CD4-positive, alpha-beta T cell treated with Interleukin-15 for 1 hour (primary cell): ENCODE data around the gene HMG20B.

Experiments used
- DNase-seq: peaks from one replicate; pipeline ENCODE4 v3.0.0-alpha.2; 2020

Gene HMG20B

DNA sequence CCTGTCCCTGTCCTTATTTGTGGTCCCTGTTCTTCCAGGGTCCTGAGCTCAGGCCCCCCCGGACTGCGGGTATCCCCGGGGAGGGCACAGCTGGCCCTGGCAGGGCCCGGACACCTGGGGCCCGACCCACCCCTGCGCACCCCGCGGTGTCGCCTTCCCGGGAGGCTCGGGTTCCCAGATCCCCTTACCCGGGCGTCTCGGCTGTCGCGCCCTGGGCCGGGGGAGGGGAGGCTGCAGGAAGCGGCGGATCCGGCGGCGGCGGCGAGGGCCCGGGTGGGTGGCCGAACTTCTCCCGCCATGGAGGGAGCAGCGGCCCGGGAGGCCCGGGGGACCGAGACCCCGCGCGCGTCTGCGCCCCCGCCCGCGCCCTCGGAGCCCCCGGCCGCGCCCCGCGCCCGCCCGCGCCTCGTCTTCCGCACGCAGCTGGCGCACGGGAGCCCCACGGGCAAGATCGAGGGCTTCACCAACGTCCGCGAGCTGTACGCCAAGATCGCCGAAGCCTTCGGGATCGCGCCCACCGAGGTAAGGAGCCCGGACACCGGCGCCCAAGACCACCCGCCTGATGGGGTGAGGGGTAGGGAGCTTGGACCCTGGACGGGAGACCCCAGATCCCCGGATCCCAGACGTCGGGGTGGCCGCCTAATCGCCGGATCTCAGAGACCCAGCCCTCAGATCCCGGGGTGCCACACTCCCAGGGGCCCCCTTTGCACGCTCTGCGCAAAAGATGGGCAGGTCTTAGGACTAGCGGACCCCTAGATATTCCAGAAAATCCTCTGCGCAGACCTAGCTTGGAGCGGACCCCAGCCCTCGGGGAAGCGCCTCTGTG is 12.8 kb downstream of the HMG20B start, which contains the start of gene GIPC3:
Gene GIPC3, plus strand, starts transcription at position 178 of the 826 bp plus-strand sequence. Its CDS starts 120 bp downstream, at position 298.
- DNase-seq, result no peak

- peak; percentile 33 for DNase-seq
Measured at GRCh38 chr19:3586127-3586626, 13.4 kb downstream of the HMG20B start.

DNA sequence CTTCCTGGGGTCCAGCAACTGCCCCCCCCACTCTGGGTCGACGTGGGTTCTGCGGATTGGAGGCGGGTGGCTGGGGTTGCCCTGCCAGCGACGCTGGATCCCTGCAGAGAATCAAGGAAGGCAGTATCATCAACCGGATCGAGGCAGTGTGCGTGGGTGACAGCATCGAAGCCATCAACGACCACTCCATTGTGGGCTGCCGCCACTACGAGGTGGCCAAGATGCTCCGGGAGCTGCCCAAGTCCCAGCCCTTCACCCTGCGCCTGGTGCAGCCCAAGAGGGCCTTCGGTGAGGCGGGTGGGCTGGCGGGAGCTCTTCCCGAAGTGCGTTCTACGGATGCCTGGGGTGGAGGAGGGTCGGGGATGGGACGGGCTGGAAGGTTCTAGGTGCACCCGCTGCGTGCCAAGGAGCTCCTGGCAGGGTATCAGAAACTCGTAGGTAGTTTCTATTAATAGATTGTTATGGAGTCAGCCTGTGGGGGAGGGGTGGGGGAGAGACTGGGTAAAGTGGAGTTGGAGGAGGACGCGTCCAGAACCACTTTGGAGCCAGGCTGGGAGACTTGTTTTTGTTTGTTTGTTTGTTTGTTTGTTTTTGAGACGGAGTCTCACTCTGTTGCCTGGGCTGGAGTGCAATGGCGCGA is 14.1 kb downstream of the HMG20B start:
- no peak for DNase-seq

DNA sequence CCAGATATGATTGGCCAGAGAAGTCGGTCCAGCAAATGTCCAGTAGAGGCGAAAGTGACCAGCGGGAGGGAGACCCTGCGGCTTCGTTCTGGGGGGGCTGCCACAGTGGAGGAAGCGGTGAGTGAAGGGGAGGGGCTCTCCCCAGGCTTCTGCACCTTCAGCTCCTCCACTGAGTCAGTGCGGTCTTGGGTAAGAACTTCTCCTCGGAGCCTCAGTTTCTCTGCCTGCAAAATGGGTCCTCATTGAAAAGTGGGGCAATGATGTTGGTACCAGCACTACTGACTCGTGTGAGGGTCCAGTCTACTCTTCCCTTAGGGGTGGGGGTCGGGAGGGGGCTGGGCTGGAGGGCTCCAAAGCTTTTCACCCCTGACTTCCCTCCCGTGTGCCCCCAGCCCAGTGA is 16.7 kb downstream of the HMG20B start:
- no peak for DNase-seq

DNA sequence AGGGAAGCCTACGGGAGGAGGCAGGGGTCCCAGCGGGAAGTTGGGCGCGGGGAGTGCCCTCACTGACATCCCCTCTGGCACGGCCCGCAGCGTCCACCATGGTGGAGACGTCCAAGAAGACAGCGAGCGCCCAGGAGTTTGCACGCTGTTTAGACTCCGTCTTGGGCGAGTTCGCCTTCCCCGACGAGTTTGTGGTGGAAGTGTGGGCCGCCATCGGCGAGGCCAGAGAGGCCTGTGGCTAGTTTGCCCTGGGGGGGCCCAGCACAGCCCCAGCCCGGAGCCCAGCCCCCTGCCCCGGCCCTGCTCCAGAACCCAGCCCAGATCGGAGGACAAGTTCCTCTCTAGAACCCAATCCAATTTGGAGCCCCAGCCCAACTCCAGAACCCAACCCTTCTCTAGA is 17.2 kb downstream of the HMG20B start:
- DNase-seq, result no peak

GRCh38 chr19:3590991-3591659 is 18.4 kb downstream of the HMG20B start:
- no peak for DNase-seq

DNA sequence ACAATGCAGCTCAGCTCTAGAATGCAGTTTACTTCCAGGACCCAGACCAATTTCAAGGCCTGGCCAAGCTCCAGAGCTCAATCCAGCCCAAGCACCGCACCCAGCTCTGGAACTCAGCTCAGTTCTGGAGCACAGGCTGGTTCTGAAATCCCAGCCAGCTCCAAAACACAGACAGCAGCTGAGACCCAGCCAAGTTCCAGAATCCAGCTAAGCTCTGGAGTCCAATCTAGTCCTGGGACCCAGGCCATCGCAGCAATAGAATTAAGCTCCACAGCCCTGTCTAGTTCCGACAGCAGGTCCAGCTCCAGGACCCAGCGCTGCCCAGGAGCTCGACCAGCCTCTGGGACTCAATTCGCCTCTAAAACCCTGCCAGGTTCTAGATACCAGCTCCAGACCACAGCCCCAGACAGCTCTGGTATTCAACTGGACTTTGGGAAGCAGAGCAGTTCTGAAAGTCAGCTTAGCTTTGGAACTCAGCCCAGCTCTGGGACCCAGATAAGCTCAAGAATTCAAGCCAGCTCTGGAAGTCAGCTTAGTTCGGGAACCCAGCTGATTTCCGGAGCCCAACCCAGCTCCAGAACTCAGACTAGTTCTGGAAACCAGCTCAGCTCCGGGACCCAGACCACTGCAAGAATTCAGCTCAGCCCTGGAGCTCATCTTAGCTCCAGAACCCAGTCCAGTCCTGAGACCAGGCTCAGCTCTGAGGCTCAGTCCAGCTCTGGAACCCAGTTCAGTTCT is 19.3 kb downstream of the HMG20B start:
- DNase-seq, result no peak

DNA sequence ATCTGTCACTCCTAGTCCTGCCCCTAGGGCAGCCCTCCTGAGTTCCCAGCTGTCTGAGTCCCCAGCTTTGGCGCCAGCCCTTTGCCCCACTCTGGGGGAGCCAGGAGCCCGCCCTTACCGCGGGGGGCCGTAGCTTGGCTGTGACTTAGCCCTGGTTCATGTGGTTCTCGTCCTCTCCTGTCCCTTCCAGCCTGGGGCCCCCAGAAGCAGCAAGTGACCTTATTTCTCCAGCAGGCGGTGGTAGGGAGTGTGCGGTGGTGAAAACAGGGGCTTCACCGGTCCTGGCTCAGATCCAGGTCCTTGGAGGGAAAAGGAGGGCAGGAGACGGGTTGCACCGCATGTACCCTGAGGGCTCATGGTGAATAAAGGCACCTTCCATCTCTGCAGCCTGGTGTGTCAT is 20.4 kb downstream of the HMG20B start:
- DNase-seq, result no peak

GRCh38 chr19:3595521-3596061 is 22.8 kb downstream of the HMG20B start:
- DNase-seq, result no peak

GRCh38 chr19:3599776-3600187 is 27.0 kb downstream of the HMG20B start:
- no peak for DNase-seq

DNA sequence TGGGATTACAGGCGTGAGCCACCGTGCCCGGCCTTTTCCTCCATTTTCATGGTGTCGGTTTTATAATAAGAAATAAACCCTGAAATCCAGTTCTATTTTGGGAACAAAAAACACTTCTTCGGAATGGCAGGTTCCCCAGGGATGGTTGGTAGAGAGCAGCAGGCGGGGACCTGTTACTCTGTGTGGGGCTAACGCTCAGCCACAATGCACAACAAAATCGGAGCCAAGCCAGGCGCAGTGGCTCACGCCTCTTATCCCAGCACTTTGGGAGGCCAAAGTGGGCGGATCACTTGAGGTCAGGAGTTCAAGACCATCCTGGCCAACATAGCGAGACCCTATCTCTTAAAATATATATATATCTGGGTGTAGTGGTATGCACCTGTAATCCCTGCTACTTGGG is 28.3 kb downstream of the HMG20B start:
- DNase-seq, result no peak

- no peak for DNase-seq
Measured at GRCh38 chr19:3603121-3603811, 30.5 kb downstream of the HMG20B start.

- DNase-seq, result no peak
Measured at GRCh38 chr19:3604227-3604986, 31.7 kb downstream of the HMG20B start.

DNA sequence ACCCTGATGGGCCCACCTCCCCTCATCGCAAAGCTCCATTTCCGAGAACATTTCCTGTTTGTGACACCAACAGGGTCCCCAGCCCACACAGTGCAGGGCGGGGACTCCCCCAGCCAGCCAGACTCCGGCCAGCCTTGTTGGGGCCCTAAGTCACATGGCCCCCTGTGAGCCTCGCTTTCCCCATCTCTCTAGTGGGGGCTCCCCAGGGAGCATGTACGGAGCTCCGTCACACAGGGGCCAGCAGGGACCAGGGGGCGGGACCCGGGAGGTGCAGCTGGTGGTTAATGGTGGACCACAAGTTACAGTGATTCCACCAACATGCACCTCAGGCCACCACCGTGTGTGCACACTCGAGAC is 32.2 kb downstream of the HMG20B start:
- peak; percentile 53 for DNase-seq

- no peak for DNase-seq
Measured at GRCh38 chr19:3605361-3605760, 32.6 kb downstream of the HMG20B start.

DNA sequence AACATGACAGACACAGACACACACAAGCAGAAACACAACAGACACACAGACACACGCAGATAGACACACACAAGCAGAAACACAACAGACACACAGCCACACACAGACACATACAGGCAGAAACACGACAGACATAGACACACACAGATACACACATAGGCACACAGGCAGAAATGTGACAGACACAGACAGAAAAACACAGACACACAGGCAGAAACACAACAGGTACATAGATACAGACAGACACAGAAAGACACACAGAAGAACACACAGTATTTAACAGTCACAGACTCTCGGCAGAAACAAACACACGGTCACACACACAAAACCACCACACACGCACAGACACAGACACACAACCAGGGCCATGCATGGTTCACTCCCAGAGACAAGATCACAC is 33.0 kb downstream of the HMG20B start:
- no peak for DNase-seq

DNA sequence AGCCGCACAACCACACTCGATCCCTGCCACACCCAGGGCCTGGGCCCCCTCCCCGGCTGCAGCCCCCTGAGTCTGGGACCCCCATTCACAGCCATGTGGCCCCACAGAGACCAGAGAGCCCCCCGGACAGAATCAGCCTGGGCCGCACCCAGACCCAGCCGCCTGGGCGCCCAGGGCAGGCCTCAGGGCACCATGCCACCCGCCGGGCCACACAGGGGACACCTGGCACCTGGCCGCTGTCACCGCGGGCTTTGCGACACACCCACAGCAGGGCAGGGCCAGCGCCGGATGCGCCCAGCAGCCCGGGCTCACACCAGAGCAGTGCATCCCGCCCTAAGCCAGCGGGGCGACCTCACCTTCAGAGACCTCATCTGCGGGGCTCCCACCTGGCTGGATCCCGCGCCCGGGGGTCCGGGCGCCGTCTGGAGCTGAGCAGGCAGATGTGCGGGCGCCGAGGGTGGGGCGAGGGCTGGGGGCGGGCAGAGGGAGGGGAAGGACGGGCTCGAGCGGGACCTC is 33.5 kb downstream of the HMG20B start:
- DNase-seq, result no peak

DNA sequence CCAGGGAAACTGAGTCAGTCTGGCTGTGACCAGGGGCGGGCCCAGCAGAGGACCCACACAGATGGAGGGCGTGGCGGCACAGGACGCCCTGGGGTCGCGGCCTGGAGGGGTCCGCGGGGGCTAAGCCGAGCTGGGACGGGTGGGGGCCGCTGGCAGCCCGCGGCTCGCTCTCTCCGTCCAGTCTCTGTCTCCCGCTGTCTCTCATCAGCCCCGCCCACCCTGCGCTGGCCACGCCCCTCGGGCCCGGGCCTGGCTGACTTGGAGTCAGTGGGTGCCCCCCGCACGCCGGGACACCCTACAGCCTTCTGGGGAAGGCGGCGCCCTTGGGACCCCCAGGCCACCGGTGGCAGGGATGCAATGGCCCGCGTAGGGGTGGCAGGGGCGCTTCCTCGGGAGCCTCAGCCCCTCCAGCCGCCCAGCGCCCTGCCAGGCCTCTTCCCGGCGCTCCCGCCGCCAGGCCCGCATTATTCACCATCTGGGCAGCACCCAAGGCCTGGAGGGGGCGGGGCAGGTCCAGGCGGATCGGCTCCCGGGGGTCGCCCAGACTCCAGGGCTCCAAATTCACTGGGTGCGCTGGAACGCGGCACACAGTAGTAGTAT is 34.0 kb downstream of the HMG20B start, which contains the start of gene TBXA2R:
Gene TBXA2R, minus strand, starts transcription at position 186 of the 600 bp plus-strand sequence. CDS start 6,241 bp downstream, outside the sequence.
- DNase-seq, result peak; percentile 64

DNA sequence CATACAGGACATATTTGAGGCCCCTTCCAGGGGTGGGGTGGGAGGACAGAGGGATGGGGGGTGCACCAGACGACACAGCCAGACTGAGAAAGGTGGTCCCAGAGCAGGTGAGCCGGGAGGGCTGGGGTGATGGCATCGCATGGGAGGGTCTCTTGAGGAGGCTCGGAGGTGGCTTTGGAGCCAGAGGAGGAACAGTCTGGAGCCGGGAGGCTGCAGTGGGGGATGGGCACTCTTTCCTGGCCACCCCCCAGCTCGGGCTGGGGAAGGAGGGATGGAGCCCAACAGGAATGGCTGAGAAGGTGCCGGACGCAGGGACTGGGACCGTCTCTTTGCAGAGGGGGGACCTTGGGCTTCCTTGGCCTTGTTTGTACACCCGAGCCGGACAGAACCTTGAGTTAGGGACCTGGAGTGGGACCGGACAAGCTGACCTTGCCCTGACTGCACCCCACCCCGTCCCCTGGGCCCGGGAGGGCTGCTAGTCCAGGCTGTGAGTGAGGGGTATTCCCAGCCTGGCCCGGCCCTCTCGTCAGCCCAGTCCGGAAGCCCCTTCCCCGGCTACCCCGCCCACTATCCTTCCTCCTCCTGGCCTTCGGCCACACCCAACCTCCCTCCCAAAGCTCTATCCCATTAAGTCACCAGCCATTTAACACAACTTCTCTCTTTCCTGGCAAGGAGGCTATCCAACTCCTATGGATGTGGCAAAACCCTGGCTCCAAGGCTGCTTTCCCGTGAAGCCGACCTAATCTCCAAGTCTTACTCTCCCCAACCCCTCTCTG is 34.7 kb downstream of the HMG20B start:
- no peak for DNase-seq
